K562 (cell line): Measurements from ENCODE around the gene NME4. TPM values are rescaled to one million over a fixed set of nuclear protein-coding genes. Genes with fewer than 3 reads are reported as not detected.
A peak's percentile ranks its signal among the peaks of the same experiment; 100 is the strongest.

ENCODE experiments used
- ARID2 ChIP-seq: fragments of 450-650 bp; IDR thresholded peaks from 2 replicates; pipeline ENCODE4 v1.6.1; 2017; ENCODE audit warnings: antibody characterized with exemption, mild to moderate bottlenecking
- CAMTA2 ChIP-seq: fragments of 250-450 bp; sonication (Bioruptor Pico); conservative IDR thresholded peaks from 2 replicates; pipeline ENCODE4 v1.5.1; 2022
- CREM ChIP-seq: IDR thresholded peaks from 2 replicates; pipeline ENCODE4 v1.6.1; 2014; ENCODE audit warnings: antibody characterized with exemption, low read depth
- ETS2 ChIP-seq: IDR thresholded peaks from 2 replicates; pipeline ENCODE4 v1.6.1; 2016; ENCODE audit warnings: borderline replicate concordance, missing genetic modification characterization, mild to moderate bottlenecking, moderate library complexity, missing compliant biosample characterization; ENCODE audit not compliant: poor library complexity, severe bottlenecking
- HLTF ChIP-seq: fragments of 450-650 bp; IDR thresholded peaks from 2 replicates; pipeline ENCODE4 v1.6.1; 2016
- HNRNPL ChIP-seq: fragments of 200-400 bp; formaldehyde crosslinking; IDR thresholded peaks from 2 replicates; pipeline ENCODE4 v1.6.1; 2017; ENCODE audit warnings: low read depth, mild to moderate bottlenecking, low read length
- NCOA1 ChIP-seq: fragments of 450-650 bp; IDR thresholded peaks from 2 replicates; pipeline ENCODE4 v1.6.1; 2016; ENCODE audit warnings: low read depth
- NONO ChIP-seq, 2 experiments: fragments of 200-400 bp in 1 of 2; fragments of 450-650 bp in 1 of 2; formaldehyde crosslinking in 1 of 2; IDR thresholded peaks; 2 replicates each; pipeline ENCODE4 v1.6.1; 2017; ENCODE audit warnings: low read depth in 2 of 2, mild to moderate bottlenecking in 2 of 2, moderate library complexity in 2 of 2, low read length in 1 of 2
- NRF1 ChIP-seq, 2 experiments: fragments of 450-650 bp; IDR thresholded peaks in 1 of 2; conservative IDR thresholded peaks in 1 of 2; 2 replicates each; pipeline ENCODE4 v1.6.1; 2014; ENCODE audit warnings: mild to moderate bottlenecking in 2 of 2
- RBBP5 ChIP-seq: fragments of 200-600 bp; sonication (generic); IDR thresholded peaks from 2 replicates; pipeline ENCODE4 v1.6.1; 2012; ENCODE audit warnings: borderline replicate concordance, mild to moderate bottlenecking, low read length, control low read depth, inconsistent platforms; ENCODE audit not compliant: insufficient read depth, poor library complexity, severe bottlenecking
- RBM39 ChIP-seq: fragments of 200-400 bp; formaldehyde crosslinking; optimal IDR thresholded peaks from 2 replicates; pipeline ENCODE3; 2018; ENCODE audit warnings: low read depth, low read length
- SIN3A ChIP-seq, 2 experiments: fragments of 150-350 bp in 1 of 2; IDR thresholded peaks; 2 replicates each; pipeline ENCODE4 v1.6.1; 2011 to 2016; ENCODE audit warnings: borderline replicate concordance in 2 of 2, low read depth in 2 of 2, low read length in 2 of 2, mild to moderate bottlenecking in 2 of 2, moderate library complexity in 2 of 2; ENCODE audit not compliant: control insufficient read depth in 1 of 2
- SNRNP70 ChIP-seq: fragments of 200-400 bp; formaldehyde crosslinking; optimal IDR thresholded peaks from 2 replicates; pipeline ENCODE3; 2017; ENCODE audit warnings: low read depth, low read length
- TOE1 ChIP-seq, 2 experiments: fragments of 450-650 bp in 1 of 2; sonication (generic) in 1 of 2; formaldehyde crosslinking in 1 of 2; IDR thresholded peaks; 2 replicates each; pipeline versions ENCODE4 v1.7.1 to v1.8.0; 2016 to 2022; ENCODE audit warnings: borderline replicate concordance in 2 of 2, mild to moderate bottlenecking in 2 of 2, antibody characterized with exemption in 1 of 2, inconsistent platforms in 1 of 2, low read depth in 1 of 2, missing genetic modification reagents in 1 of 2, moderate library complexity in 1 of 2
- YY1 ChIP-seq, 3 experiments: IDR thresholded peaks; 2 replicates each; pipeline ENCODE4 v1.6.1; 2011; ENCODE audit warnings: low read length in 2 of 3, mild to moderate bottlenecking in 2 of 3, moderate library complexity in 2 of 3, borderline replicate concordance in 1 of 3, control low read depth in 1 of 3, low read depth in 1 of 3; ENCODE audit not compliant: insufficient read depth in 3 of 3, insufficient replicate concordance in 2 of 3, control insufficient read depth in 1 of 3, insufficient read length in 1 of 3; ENCODE audit errors: extremely low read depth in 1 of 3
- ZFP30 ChIP-seq: fragments of 250-450 bp; sonication (Bioruptor Pico); IDR thresholded peaks from 2 replicates; pipeline ENCODE4 v1.8.0; 2022; ENCODE audit warnings: moderate library complexity, mild to moderate bottlenecking, inconsistent platforms, borderline replicate concordance
- ZNF134 ChIP-seq: fragments of 250-450 bp; sonication (Bioruptor Pico); conservative IDR thresholded peaks from 2 replicates; pipeline ENCODE4 v1.4.0; 2020
- ZNF408 ChIP-seq: fragments of 250-450 bp; sonication (Bioruptor Pico); IDR thresholded peaks from 2 replicates; pipeline ENCODE4 v1.4.0; 2020; ENCODE audit warnings: low read depth, mild to moderate bottlenecking, moderate library complexity
- ZNF583 ChIP-seq: fragments of 250-450 bp; sonication (Bioruptor Pico); IDR thresholded peaks from 2 replicates; pipeline ENCODE4 v1.4.0; 2020
- polyA plus RNA-seq, 8 experiments: library from polyadenylated mRNA; depleted of rRNA in 4 of 8; stranded (reverse) in 5 of 8; unstranded in 3 of 8; fragments of >200 nt; fragmentation: Nextera tagmentation in 2 of 8; fragmentation: Illumina TruSeq in 1 of 8; extraction: Ambion mirVana in 2 of 8; extraction: Trizol in 1 of 8; gene quantifications; 2 replicates each; pipeline versions ENCODE4 v1.2.1 to v1.2.3, GENCODE V29; 2011 to 2014; ENCODE audit warnings: inconsistent platforms in 1 of 8, missing spikeins in 1 of 8
- total RNA-seq, 7 experiments: library from RNA; depleted of rRNA in 6 of 7; stranded (reverse); fragments of >200 nt in 6 of 7; fragmentation: Illumina TruSeq in 2 of 7; extraction: Trizol in 2 of 7; gene quantifications; 2 replicates each; pipeline versions ENCODE4 v1.2.1 to v1.2.3, GENCODE V29; 2011 to 2021; ENCODE audit warnings: low replicate concordance in 1 of 7
- TF ChIP-seq, protein P1 (sequence below): sonication (generic); formaldehyde crosslinking; IDR thresholded peaks from 2 replicates; pipeline ENCODE4 v1.8.1; 2023; ENCODE audit warnings: mild to moderate bottlenecking, missing genetic modification reagents
- TF ChIP-seq, protein P2 (sequence below): IDR thresholded peaks from 2 replicates; pipeline ENCODE4 v1.6.1; 2011; ENCODE audit not compliant: insufficient read length; ENCODE audit errors: extremely low read depth

NME4 gene
- total and polyA plus RNA-seq, 9 of the 15 experiments (the other 6 are each of a cell fraction or from before 2014, with no cell fraction given), result 15.4 to 264 (median 139) TPM

DNA sequence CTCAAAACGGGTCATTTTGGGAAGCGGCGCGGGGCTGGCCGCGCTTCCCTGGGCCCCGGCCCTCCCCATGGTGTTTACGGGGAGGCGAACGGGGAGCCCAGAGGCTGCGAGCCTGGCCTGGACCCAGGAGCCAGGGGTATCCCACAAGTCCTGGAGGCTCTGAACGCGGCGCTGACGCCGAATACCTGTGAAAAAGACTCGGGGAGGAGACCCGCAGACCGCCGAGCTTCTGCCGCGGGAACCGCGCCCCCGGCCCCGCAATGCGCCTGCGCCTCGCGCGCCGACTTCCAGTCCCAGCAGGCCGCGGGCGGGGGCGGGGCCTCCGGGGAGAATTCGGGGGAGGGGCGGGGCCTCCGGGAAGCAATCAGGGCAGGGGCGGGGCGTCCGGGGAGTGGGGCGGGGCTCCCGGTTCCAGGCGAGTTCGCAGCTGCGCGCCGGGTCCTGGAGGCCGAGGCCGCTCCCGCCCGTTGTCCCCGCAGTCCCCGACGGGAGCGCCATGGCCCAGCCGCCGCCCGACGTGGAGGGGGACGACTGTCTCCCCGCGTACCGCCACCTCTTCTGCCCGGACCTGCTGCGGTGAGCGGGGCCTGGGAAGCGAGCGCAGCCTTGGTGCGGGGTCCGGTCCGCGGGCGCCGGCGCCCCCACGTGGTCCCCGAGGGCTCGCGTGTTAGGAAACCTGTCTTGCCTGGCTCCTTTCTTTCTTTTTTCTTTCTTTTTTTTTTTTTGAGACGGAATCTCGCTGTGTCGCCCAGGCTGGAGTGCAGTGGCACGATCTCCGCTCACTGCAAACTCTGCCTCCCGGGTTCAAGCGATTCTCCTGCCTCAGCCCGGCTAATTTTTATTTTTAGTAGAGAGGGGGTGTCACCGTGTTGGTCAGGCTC lies 4.7 kb downstream of the NME4 start, which contains the start of gene DECR2 (continued):
- TF ChIP-seq, protein P1, sequence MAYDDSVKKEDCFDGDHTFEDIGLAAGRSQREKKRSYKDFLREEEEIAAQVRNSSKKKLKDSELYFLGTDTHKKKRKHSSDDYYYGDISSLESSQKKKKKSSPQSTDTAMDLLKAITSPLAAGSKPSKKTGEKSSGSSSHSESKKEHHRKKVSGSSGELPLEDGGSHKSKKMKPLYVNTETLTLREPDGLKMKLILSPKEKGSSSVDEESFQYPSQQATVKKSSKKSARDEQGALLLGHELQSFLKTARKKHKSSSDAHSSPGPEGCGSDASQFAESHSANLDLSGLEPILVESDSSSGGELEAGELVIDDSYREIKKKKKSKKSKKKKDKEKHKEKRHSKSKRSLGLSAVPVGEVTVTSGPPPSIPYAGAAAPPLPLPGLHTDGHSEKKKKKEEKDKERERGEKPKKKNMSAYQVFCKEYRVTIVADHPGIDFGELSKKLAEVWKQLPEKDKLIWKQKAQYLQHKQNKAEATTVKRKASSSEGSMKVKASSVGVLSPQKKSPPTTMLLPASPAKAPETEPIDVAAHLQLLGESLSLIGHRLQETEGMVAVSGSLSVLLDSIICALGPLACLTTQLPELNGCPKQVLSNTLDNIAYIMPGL, result peak; percentile 59; the same call in 1 of the 2 replicates
- no peak for TF ChIP-seq ZFP30 (CRISPR knock-in tag)
- TF ChIP-seq YY1 (IDR thresholded peaks at IDR 0.05; ENCODE audit: borderline replicate concordance in 1 of 3, control insufficient read depth in 1 of 3, extremely low read depth in 1 of 3, insufficient read depth in 3 of 3, insufficient read length in 1 of 3, insufficient replicate concordance in 2 of 3, low read depth in 1 of 3, low read length in 2 of 3), result peak in 2 of 3 experiments; percentile 58 to 62
- no peak for TF ChIP-seq RBM39
- TF ChIP-seq RBBP5, result peak; percentile 56
- peak; percentile 18 for TF ChIP-seq CREM
- TF ChIP-seq SIN3A (IDR thresholded peaks at IDR 0.05; ENCODE audit: borderline replicate concordance in 2 of 2, control insufficient read depth in 1 of 2, low read depth in 2 of 2, low read length in 2 of 2), result peak; percentile 75 to 86; a peak in 2 of 4 replicates
- peak; percentile 35; the same call in 1 of the 2 replicates for TF ChIP-seq TOE1 (IDR thresholded peaks at IDR 0.05; ENCODE audit: borderline replicate concordance)
- no peak for TF ChIP-seq TOE1 (CRISPR knock-in tag; IDR thresholded peaks at IDR 0.05; ENCODE audit: borderline replicate concordance, low read depth)
- TF ChIP-seq ETS2 (tag), result no peak
- TF ChIP-seq SNRNP70, result no peak
- TF ChIP-seq CAMTA2 (CRISPR knock-in tag), result 0 out of 2 replicates have a peak, but pooled peaks have one; percentile 32
- peak; percentile 37; the same call in 1 of the 2 replicates for TF ChIP-seq ARID2
- no peak for TF ChIP-seq ZNF408 (CRISPR knock-in tag)
- TF ChIP-seq ZNF583 (CRISPR knock-in tag), result 0 out of 2 replicates have a peak, but pooled peaks have one; percentile 8
- peak; percentile 27; the same call in 1 of the 2 replicates for TF ChIP-seq HNRNPL
- TF ChIP-seq NCOA1, result peak; percentile 28; the same call in 1 of the 2 replicates
- TF ChIP-seq ZNF134 (CRISPR knock-in tag), result no peak
- peak; percentile 65 for TF ChIP-seq HLTF
- TF ChIP-seq, protein P2, sequence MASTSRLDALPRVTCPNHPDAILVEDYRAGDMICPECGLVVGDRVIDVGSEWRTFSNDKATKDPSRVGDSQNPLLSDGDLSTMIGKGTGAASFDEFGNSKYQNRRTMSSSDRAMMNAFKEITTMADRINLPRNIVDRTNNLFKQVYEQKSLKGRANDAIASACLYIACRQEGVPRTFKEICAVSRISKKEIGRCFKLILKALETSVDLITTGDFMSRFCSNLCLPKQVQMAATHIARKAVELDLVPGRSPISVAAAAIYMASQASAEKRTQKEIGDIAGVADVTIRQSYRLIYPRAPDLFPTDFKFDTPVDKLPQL, result no peak
- TF ChIP-seq NONO (IDR thresholded peaks at IDR 0.05; ENCODE audit: low read depth in 2 of 2, low read length in 1 of 2), result peak; percentile 71 to 77; a peak in 3 of 4 replicates
- TF ChIP-seq NRF1 (conservative IDR thresholded peaks at IDR 0.05 in 1 of 2, IDR thresholded peaks at IDR 0.05 in 1 of 2), result peak; percentile 90 to 92
